HL-60 (cell line): ENCODE results near the gene COBLL1.

ENCODE experiments used
- DNase-seq, 2 experiments: peaks; one replicate each; pipeline ENCODE4 v3.0.0-alpha.2; 2010 to 2020; ENCODE audit warnings: low read depth in 1 of 2, low spot score in 1 of 2
- H3K27ac ChIP-seq: fragments of 250-450 bp; sonication (Bioruptor Pico); replicated peaks from 2 replicates; pipeline ENCODE4 v1.5.1; 2020; ENCODE audit warnings: mild to moderate bottlenecking, moderate library complexity
- H3K27me3 ChIP-seq: fragments of 250-450 bp; sonication (Bioruptor Pico); 2 replicates; pipeline ENCODE4 v1.5.1; 2021; ENCODE audit warnings: mild to moderate bottlenecking, moderate library complexity; ENCODE audit not compliant: insufficient read depth, poor library complexity, severe bottlenecking
- H3K4me3 ChIP-seq: replicated peaks from 2 replicates; pipeline ENCODE4 v1.5.1; 2011; ENCODE audit warnings: mild to moderate bottlenecking, control low read depth, low read length; ENCODE audit not compliant: insufficient read depth
- GABPA ChIP-seq: IDR thresholded peaks from 2 replicates; pipeline ENCODE4 v1.6.1; 2012; ENCODE audit warnings: low read depth
- POLR2AphosphoS5 ChIP-seq: IDR thresholded peaks from 2 replicates; pipeline ENCODE4 v1.6.1; 2012; ENCODE audit warnings: low read depth
- SPI1 ChIP-seq: IDR thresholded peaks from 2 replicates; pipeline ENCODE4 v1.6.1; 2012; ENCODE audit warnings: low read depth, mild to moderate bottlenecking, borderline replicate concordance
- TF ChIP-seq, protein P1 (sequence below): IDR thresholded peaks from 2 replicates; pipeline ENCODE4 v1.6.1; 2012; ENCODE audit warnings: low read depth; ENCODE audit not compliant: insufficient replicate concordance
- TF ChIP-seq, protein P2 (sequence below): IDR thresholded peaks from one replicate; pipeline ENCODE4 v1.5.1; 2011; ENCODE audit warnings: low read length, control low read depth, inconsistent platforms; ENCODE audit not compliant: insufficient read depth

The COBLL1 gene

DNA sequence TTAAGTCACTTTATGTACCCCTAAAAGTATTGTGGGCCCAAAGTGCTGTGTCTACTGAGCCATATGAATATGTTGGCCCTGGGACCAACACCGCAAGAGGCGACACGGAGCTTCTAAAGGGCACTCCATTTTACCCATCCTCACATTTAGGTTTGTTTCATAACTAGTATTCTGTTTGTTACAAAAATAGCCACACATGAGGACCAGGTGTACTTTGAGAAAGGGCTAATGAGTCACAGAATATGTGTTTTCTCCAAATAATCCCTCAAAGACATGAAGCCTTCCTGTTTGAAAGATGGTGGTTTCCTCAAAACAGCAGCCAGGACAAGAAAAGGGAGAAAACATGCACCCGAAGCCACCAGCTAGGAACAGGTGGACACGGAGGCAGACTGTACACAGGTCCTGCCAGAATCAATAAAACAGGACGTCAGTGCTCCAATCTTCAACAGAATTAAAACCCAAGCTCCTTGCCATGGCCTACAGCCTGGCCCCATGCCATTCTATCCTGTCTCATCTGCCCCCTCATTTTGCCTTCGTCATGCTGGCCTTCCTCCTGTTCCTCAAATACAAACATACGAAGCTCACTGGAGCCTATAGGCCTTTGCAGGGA, 198.6 kb downstream of the COBLL1 start:
- H3K27me3 ChIP-seq, result no peaks in the 10 kb centered on the region
- no peak for TF ChIP-seq POLR2AphosphoS5
- TF ChIP-seq, protein P1, sequence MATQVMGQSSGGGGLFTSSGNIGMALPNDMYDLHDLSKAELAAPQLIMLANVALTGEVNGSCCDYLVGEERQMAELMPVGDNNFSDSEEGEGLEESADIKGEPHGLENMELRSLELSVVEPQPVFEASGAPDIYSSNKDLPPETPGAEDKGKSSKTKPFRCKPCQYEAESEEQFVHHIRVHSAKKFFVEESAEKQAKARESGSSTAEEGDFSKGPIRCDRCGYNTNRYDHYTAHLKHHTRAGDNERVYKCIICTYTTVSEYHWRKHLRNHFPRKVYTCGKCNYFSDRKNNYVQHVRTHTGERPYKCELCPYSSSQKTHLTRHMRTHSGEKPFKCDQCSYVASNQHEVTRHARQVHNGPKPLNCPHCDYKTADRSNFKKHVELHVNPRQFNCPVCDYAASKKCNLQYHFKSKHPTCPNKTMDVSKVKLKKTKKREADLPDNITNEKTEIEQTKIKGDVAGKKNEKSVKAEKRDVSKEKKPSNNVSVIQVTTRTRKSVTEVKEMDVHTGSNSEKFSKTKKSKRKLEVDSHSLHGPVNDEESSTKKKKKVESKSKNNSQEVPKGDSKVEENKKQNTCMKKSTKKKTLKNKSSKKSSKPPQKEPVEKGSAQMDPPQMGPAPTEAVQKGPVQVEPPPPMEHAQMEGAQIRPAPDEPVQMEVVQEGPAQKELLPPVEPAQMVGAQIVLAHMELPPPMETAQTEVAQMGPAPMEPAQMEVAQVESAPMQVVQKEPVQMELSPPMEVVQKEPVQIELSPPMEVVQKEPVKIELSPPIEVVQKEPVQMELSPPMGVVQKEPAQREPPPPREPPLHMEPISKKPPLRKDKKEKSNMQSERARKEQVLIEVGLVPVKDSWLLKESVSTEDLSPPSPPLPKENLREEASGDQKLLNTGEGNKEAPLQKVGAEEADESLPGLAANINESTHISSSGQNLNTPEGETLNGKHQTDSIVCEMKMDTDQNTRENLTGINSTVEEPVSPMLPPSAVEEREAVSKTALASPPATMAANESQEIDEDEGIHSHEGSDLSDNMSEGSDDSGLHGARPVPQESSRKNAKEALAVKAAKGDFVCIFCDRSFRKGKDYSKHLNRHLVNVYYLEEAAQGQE, result no peak
- TF ChIP-seq GABPA, result no peak
- TF ChIP-seq, protein P2, sequence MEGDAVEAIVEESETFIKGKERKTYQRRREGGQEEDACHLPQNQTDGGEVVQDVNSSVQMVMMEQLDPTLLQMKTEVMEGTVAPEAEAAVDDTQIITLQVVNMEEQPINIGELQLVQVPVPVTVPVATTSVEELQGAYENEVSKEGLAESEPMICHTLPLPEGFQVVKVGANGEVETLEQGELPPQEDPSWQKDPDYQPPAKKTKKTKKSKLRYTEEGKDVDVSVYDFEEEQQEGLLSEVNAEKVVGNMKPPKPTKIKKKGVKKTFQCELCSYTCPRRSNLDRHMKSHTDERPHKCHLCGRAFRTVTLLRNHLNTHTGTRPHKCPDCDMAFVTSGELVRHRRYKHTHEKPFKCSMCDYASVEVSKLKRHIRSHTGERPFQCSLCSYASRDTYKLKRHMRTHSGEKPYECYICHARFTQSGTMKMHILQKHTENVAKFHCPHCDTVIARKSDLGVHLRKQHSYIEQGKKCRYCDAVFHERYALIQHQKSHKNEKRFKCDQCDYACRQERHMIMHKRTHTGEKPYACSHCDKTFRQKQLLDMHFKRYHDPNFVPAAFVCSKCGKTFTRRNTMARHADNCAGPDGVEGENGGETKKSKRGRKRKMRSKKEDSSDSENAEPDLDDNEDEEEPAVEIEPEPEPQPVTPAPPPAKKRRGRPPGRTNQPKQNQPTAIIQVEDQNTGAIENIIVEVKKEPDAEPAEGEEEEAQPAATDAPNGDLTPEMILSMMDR, result no peak
- no peak for TF ChIP-seq SPI1
- no peak for DNase-seq
- H3K4me3 ChIP-seq, result no peak overlapping the region
- H3K27ac ChIP-seq, result no peak overlapping the region

DNA sequence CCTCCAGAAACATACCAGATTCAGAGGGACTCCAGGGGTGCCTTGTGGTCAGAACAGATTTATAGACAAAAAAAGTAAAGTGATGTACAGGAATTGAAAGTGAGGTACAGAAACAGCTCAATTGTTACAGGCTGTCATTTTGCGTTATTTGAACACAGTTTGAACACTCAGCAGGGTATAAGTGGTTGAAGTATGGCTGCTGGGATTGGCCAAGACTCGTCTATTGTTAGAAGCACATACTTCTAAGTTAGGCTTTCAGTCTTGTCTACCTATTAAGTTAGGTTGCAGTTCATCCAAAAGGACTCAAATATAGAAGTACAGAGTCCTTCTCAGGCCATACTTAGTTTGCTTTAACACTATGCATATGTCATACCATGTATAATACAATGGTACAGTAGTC, 199.4 kb downstream of the COBLL1 start:
- DNase-seq, result no peak
- TF ChIP-seq, protein P1, result no peak
- TF ChIP-seq SPI1, result no peak
- TF ChIP-seq POLR2AphosphoS5, result no peak
- TF ChIP-seq, protein P2, result no peak
- no peak for TF ChIP-seq GABPA
- Histone ChIP-seq H3K27ac (no peak overlapping the region), H3K4me3 (no peak overlapping the region), H3K27me3 (no peaks in the 10 kb centered on the region)
